Raji (cell line): Measurements from ENCODE around the gene CFAP91.
A peak's percentile ranks its signal among the peaks of the same experiment; 100 is the strongest.

Experiments
- POLR2A ChIP-seq: IDR thresholded peaks from 2 replicates; pipeline ENCODE4 v1.6.1; 2011; ENCODE audit warnings: low read depth, low read length, control low read depth; ENCODE audit not compliant: insufficient read depth

CFAP91 gene

GRCh38 chr3:119672776-119673175, 30.0 kb upstream of the CFAP91 start:
- no peak for TF ChIP-seq POLR2A

- no peak for TF ChIP-seq POLR2A
Observed at GRCh38 chr3:119673875-119674274, 28.9 kb upstream of the CFAP91 start.

- no peak for TF ChIP-seq POLR2A
Observed at GRCh38 chr3:119675188-119675874, 27.5 kb upstream of the CFAP91 start.

GRCh38 chr3:119676020-119676419, 26.8 kb upstream of the CFAP91 start:
- TF ChIP-seq POLR2A, result no peak

GRCh38 chr3:119676771-119677640, 25.8 kb upstream of the CFAP91 start, which contains the start of gene COX17:
Gene COX17, minus strand, starts transcription at chr3:119677406. Its CDS starts 96 bp downstream, at chr3:119677310.
- TF ChIP-seq POLR2A, result peak; percentile 68

GRCh38 chr3:119677641-119677934, 25.2 kb upstream of the CFAP91 start:
- no peak for TF ChIP-seq POLR2A

- TF ChIP-seq POLR2A, result no peak
Observed at GRCh38 chr3:119679874-119680273, 22.9 kb upstream of the CFAP91 start.

- TF ChIP-seq POLR2A, result no peak
Observed at GRCh38 chr3:119681279-119681678, 21.5 kb upstream of the CFAP91 start.

- no peak for TF ChIP-seq POLR2A
Observed at GRCh38 chr3:119683421-119683820, 19.4 kb upstream of the CFAP91 start.

- TF ChIP-seq POLR2A, result no peak
Observed at GRCh38 chr3:119690043-119690656, 12.7 kb upstream of the CFAP91 start.

GRCh38 chr3:119695480-119695879, 7.3 kb upstream of the CFAP91 start:
- no peak for TF ChIP-seq POLR2A

GRCh38 chr3:119697394-119697793, 5.4 kb upstream of the CFAP91 start:
- TF ChIP-seq POLR2A, result no peak

GRCh38 chr3:119700269-119700919, 2.4 kb upstream of the CFAP91 start:
- TF ChIP-seq POLR2A, result no peak

- TF ChIP-seq POLR2A, result no peak
Observed at GRCh38 chr3:119700920-119701734, 1.7 kb upstream of the CFAP91 start.
